Upper lobe of left lung (tissue), 4 donors: ENCODE measurements around the gene EVI5.
"Not testable (repeated sequence)": the region's sequence is repeated elsewhere in the genome, so short reads cannot be mapped to it uniquely, and the experiment has no call there.

ENCODE experiments used
- CTCF ChIP-seq, 6 experiments: fragments of 450-650 bp in 4 of 6; fragments of 200-600 bp in 2 of 6; sonication (generic) in 2 of 6; IDR thresholded peaks; one replicate each; pipeline ENCODE4 v1.5.1; 2016 to 2019; ENCODE audit warnings: antibody characterized with exemption in 6 of 6
- POLR2AphosphoS5 ChIP-seq, 2 donors: sonication (generic); formaldehyde crosslinking; IDR thresholded peaks; one replicate each; pipeline ENCODE4 v1.5.1; 2017; ENCODE audit warnings: antibody characterized with exemption in 2 of 2

DNA sequence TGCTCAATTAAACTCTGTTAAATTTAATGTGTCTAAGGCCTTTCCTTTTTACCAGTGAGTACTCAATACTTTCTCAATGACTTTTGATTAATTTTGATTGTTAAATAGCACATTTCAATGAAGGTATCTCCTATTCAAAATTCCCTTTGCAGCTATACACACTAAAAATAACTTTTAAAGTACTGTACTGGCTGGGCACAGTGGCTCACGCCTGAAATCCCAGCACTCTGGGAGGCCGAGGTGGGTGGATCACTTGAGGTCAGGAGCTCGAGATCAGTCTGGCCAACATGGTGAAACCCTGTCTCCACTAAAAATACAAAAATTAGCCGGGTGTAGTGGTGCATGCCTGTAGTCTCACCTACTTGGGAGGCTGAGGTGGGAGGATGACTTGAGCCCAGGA lies 38.7 kb downstream of the EVI5 start:
- not testable (repeated sequence) for TF ChIP-seq CTCF, POLR2AphosphoS5 (IDR thresholded peaks at IDR 0.05)
